Bladder microvascular endothelial cell (primary cell): ENCODE measurements around the gene DOK7. TPM values are rescaled to one million over a fixed set of nuclear protein-coding genes. Genes with fewer than 3 reads are reported as not detected.

Source experiments
- total RNA-seq: library from RNA; depleted of rRNA; stranded (reverse); fragments of >200 nt; gene quantifications from 2 replicates; pipeline ENCODE4 v1.2.3, GENCODE V29; 2014

Gene DOK7
- total RNA-seq: 0.06 TPM in 1 of 2 replicates, not detected in the other

GRCh38 chr4:3462790-3463415 is at the start of gene DOK7:
Gene DOK7 (plus strand): TSS chr4:3463306. CDS start chr4:3463376, 70 bp downstream.

DNA sequence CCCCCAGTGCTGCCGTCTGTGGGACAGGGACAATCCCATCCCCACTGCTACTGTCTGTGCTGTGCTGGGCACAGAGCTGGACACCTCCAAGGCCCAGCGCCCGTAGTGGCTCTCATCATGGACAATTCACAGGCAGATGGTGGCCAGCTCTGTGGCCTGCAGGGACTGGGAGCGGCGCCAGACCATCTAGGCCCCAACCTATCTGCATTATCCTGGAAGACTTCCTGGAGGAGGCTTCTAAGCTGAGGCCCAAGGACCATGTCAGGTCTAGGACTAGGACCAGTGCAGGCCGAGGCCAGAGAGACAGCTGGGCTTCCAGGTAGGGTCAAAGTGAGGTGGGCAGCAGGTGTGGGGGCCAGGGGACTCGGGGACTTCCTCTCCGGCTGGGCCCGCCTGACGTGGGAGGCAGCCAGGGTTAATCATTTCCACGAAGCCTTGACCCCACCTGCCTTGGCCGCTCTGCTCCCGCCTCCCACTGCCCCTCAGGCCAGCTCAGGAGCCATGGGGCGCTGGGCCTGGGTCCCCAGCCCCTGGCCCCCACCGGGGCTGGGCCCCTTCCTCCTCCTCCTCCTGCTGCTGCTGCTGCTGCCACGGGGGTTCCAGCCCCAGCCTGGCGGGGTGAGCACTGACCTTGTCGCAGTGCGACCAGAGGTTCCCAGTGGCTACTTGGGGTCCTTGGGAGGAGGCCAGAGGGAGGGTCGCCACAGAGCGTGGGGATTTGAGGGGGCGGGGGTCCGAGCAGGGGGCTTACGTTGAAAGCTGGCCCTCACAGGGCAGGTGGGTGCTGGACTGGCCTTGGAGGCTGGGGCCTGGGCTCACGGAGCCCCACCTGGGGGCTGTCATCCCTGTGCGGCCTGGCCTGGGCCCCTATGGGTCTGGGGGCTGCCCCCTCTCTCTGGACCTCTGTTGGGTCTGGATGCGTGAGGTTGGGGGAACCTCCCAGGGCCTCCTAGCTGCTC is 21.3 kb upstream of the DOK7 start, which contains the start of gene HGFAC:
Gene HGFAC (plus strand): TSS at position 468 of the 959 bp plus-strand sequence. CDS start 34 bp downstream, at position 502.

GRCh38 chr4:3531879-3532750 is 69.0 kb downstream of the DOK7 start, which contains the start of gene LRPAP1:
Gene LRPAP1 (minus strand): TSS chr4:3532422. CDS start chr4:3532412, 10 bp downstream.

Other genes with a start within 250 kb of the DOK7 start
- gene MSANTD1, start 214.1 kb upstream of the DOK7 start, total RNA-seq: 0.32 and 0.82 TPM in 2 replicates
- gene RGS12, start 170.3 kb upstream of the DOK7 start, total RNA-seq: 44.0 and 96.4 TPM in 2 replicates
- gene HGFAC, start 21.3 kb upstream of the DOK7 start, total RNA-seq: 0.19 TPM in 1 of 2 replicates, not detected in the other
- 22.8 and 154 TPM in 2 replicates for gene LRPAP1, start 69.1 kb downstream of the DOK7 start, total RNA-seq